Measurements from ENCODE around the gene HES7.
"Not testable (repeated sequence)": the region's sequence is repeated elsewhere in the genome, so short reads cannot be mapped to it uniquely, and the experiment has no call there.

HES7 gene

GRCh38 chr17:8124350-8125153 is 646 bp upstream of the HES7 start:
- in situ Hi-C loops (cut with MboI; ENCODE audit: low sequenced_read_pairs), result no loop called here

- in situ Hi-C loops (cut with MboI; ENCODE audit: low sequenced_read_pairs), result no loop called here
Measured at GRCh38 chr17:8122924-8123694, 797 bp downstream of the HES7 start.

- in situ Hi-C loops (cut with MboI; ENCODE audit: low sequenced_read_pairs), result no loop called here
Measured at GRCh38 chr17:8122422-8122923, 1.4 kb downstream of the HES7 start.

GRCh38 chr17:8121681-8122421 is 2.1 kb downstream of the HES7 start:
- in situ Hi-C loops (cut with MboI; ENCODE audit: low sequenced_read_pairs), result no loop called here

- in situ Hi-C loops (cut with MboI; ENCODE audit: low sequenced_read_pairs), result no loop called here
Measured at GRCh38 chr17:8121407-8121680, 2.6 kb downstream of the HES7 start.

- in situ Hi-C loops (cut with MboI; ENCODE audit: low sequenced_read_pairs), result no loop called here
Measured at GRCh38 chr17:8120520-8121406, 3.1 kb downstream of the HES7 start.

- in situ Hi-C loops (cut with MboI; ENCODE audit: low sequenced_read_pairs), result no loop called here
Measured at GRCh38 chr17:8119581-8120519, 4.1 kb downstream of the HES7 start.

- in situ Hi-C loops (cut with MboI; ENCODE audit: low sequenced_read_pairs), result no loop called here
Measured at GRCh38 chr17:8118769-8119580, 4.9 kb downstream of the HES7 start.

- in situ Hi-C loops (cut with MboI; ENCODE audit: low sequenced_read_pairs), result no loop called here
Measured at GRCh38 chr17:8117980-8118768, 5.7 kb downstream of the HES7 start, which contains the start of gene ALOXE3. Gene ALOXE3, minus strand, starts transcription at chr17:8118514. Its CDS starts 524 bp downstream, at chr17:8117990.

GRCh38 chr17:8117367-8117979 is 6.4 kb downstream of the HES7 start:
- in situ Hi-C loops (cut with MboI; ENCODE audit: low sequenced_read_pairs), result no loop called here

- in situ Hi-C loops (cut with MboI; ENCODE audit: low sequenced_read_pairs), result no loop called here
Measured at GRCh38 chr17:8116776-8117175, 7.1 kb downstream of the HES7 start.

GRCh38 chr17:8110907-8111306 is 13.0 kb downstream of the HES7 start:
- in situ Hi-C loops (cut with MboI; ENCODE audit: low sequenced_read_pairs), result no loop called here

GRCh38 chr17:8110456-8110804 is 13.5 kb downstream of the HES7 start:
- in situ Hi-C loops (cut with MboI; ENCODE audit: low sequenced_read_pairs), result no loop called here

GRCh38 chr17:8109661-8110455 is 14.0 kb downstream of the HES7 start:
- in situ Hi-C loops (cut with MboI; ENCODE audit: low sequenced_read_pairs), result no loop called here

GRCh38 chr17:8108972-8109660 is 14.8 kb downstream of the HES7 start:
- in situ Hi-C loops (cut with MboI; ENCODE audit: low sequenced_read_pairs), result no loop called here

- in situ Hi-C loops (cut with MboI; ENCODE audit: low sequenced_read_pairs), result not testable (repeated sequence)
Measured at GRCh38 chr17:8106980-8107379, 16.9 kb downstream of the HES7 start.

All from HL-60/S4 treated with phorbol 12-myristate 13-acetate at 8.2 ng/mL for 4 days and 3 days (cell line).